A549 (cell line): ENCODE data around the gene CCNQ. TPM values are rescaled to one million over a fixed set of nuclear protein-coding genes. Genes with fewer than 3 reads are reported as not detected.

Source experiments
- ATAC-seq, 2 experiments: fragments of 200-7000 bp in 1 of 2; fragments of >200 bp in 1 of 2; cut with Nextera tagmentation in 1 of 2; cut with Tn5 transposase in 1 of 2; 3 replicates each; pipeline versions ENCODE4 v1.8.0 to v1.9.1; 2018 to 2020; ENCODE audit warnings: mild to moderate bottlenecking in 1 of 2, moderate library complexity in 1 of 2
- CTCF ChIA-PET: fragments of 300-600 bp; sonication (Branson Sonifier 250); formaldehyde crosslinking; extraction: SDS; loops from one replicate; lab custom pipeline; 2021; ENCODE audit warnings: antibody characterized with exemption, inconsistent platforms; lab: Yijun Ruan, JAX
- POLR2A ChIA-PET: fragments of 350-600 bp; formaldehyde crosslinking; extraction: SDS; loops from one replicate; lab custom pipeline; 2021; ENCODE audit warnings: antibody characterized with exemption, inconsistent platforms; lab: Yijun Ruan, JAX
- DNase-seq, 2 experiments: peaks; one replicate each; pipeline versions ENCODE4 v3.0.0 to v3.0.0-alpha.2; 2011 to 2016; ENCODE audit warnings: low read depth in 1 of 2, low spot score in 1 of 2
- FAIRE-seq: peaks from 2 replicates; lab custom pipeline; 2011; peaks lifted over from hg19 to GRCh38; lab: Jason Lieb, UNC
- H3K27ac ChIP-seq, 2 experiments: fragments of >200 bp; sonication (Bioruptor Twin); formaldehyde crosslinking; 3 replicates each; pipeline ENCODE4 v1.5.1; 2016 to 2017
- H3K4me1 ChIP-seq: fragments of >200 bp; sonication (Bioruptor Twin); formaldehyde crosslinking; 3 replicates; pipeline ENCODE4 v1.6.1; 2016
- H3K4me2 ChIP-seq: fragments of >200 bp; sonication (Bioruptor Twin); formaldehyde crosslinking; 3 replicates; pipeline ENCODE4 v1.6.1; 2016
- H3K4me3 ChIP-seq: fragments of >200 bp; sonication (Bioruptor Twin); formaldehyde crosslinking; 3 replicates; pipeline ENCODE4 v1.5.1; 2016
- H3K9me3 ChIP-seq: fragments of >200 bp; sonication (Bioruptor Twin); formaldehyde crosslinking; 3 replicates; pipeline ENCODE4 v1.6.1; 2016
- EP300 ChIP-seq, 2 experiments: fragments of >200 bp; sonication (Bioruptor Twin); formaldehyde crosslinking; IDR thresholded peaks; 2 replicates in 1 of 2; 3 replicates in 1 of 2; pipeline ENCODE4 v1.6.1; 2016 to 2017
- FOSB ChIP-seq: fragments of 250-450 bp; sonication (Bioruptor Pico); IDR thresholded peaks from 2 replicates; pipeline ENCODE4 v1.5.0; 2020; ENCODE audit warnings: mild to moderate bottlenecking, moderate library complexity
- GATA3 ChIP-seq: IDR thresholded peaks from 2 replicates; pipeline ENCODE4 v1.6.1; 2012; ENCODE audit warnings: borderline replicate concordance
- HOXB5 ChIP-seq: fragments of 250-450 bp; sonication (Bioruptor Pico); IDR thresholded peaks from 2 replicates; pipeline ENCODE4 v1.5.0; 2020; ENCODE audit warnings: mild to moderate bottlenecking, moderate library complexity
- MYC ChIP-seq: IDR thresholded peaks from 2 replicates; pipeline ENCODE4 v1.6.1; 2012; ENCODE audit warnings: mild to moderate bottlenecking, inconsistent platforms, low read length, improper control_type of control experiment, borderline replicate concordance
- POLR2AphosphoS2 ChIP-seq: conservative IDR thresholded peaks from 2 replicates; pipeline ENCODE4 v1.6.1; 2012; ENCODE audit warnings: low read length, improper control_type of control experiment, inconsistent platforms
- RARB ChIP-seq: fragments of 250-450 bp; sonication (Bioruptor Pico); IDR thresholded peaks from 2 replicates; pipeline ENCODE4 v1.8.0; 2021; ENCODE audit warnings: mild to moderate bottlenecking, moderate library complexity
- RCOR1 ChIP-seq: fragments of 150-350 bp; IDR thresholded peaks from 2 replicates; pipeline ENCODE4 v1.6.1; 2014; ENCODE audit warnings: antibody characterized with exemption, low read length, low read depth
- RNF2 ChIP-seq: fragments of 200-600 bp; sonication (generic); IDR thresholded peaks from 2 replicates; pipeline ENCODE4 v1.6.1; 2016; ENCODE audit warnings: low read depth, mild to moderate bottlenecking, antibody characterized with exemption, moderate library complexity, borderline replicate concordance
- TFCP2L1 ChIP-seq: fragments of 250-450 bp; sonication (Bioruptor Pico); IDR thresholded peaks from 2 replicates; pipeline ENCODE4 v1.5.0; 2021; ENCODE audit warnings: mild to moderate bottlenecking
- USF2 ChIP-seq: fragments of 450-650 bp; IDR thresholded peaks from 2 replicates; pipeline ENCODE4 v1.6.1; 2014; ENCODE audit warnings: antibody characterized with exemption
- ZC3H11A ChIP-seq: fragments of 450-650 bp; IDR thresholded peaks from 2 replicates; pipeline ENCODE4 v1.6.1; 2014; ENCODE audit warnings: antibody characterized with exemption, mild to moderate bottlenecking
- ZFP36 ChIP-seq: fragments of 450-650 bp; IDR thresholded peaks from 2 replicates; pipeline ENCODE4 v1.6.1; 2014; ENCODE audit warnings: borderline replicate concordance; ENCODE audit not compliant: partially characterized antibody
- ZNF302 ChIP-seq: fragments of 250-450 bp; sonication (Bioruptor Pico); IDR thresholded peaks from 2 replicates; pipeline ENCODE4 v1.9.0; 2021; ENCODE audit warnings: inconsistent platforms, mild to moderate bottlenecking, moderate library complexity
- WGBS: methylation state at CpG from one replicate; pipeline ENCODE4 v1.1.6; 2017; ENCODE audit errors: missing lambda C conversion rate; 5-methylcytosine and 5-hydroxymethylcytosine counted together
- polyA plus RNA-seq, 4 experiments: library from polyadenylated mRNA; depleted of rRNA in 3 of 4; stranded (reverse); fragments of >200 nt; fragmentation: RNase III in 1 of 4; extraction: RNeasy Plus Mini Kit Qiagen cat#74134 plus additional on column Dnase treatment in 1 of 4; gene quantifications; 2 replicates in 3 of 4; 3 replicates in 1 of 4; pipeline ENCODE4 v1.2.3, GENCODE V29; 2011 to 2017
- TF ChIP-seq, protein P1 (sequence below): IDR thresholded peaks from 2 replicates; pipeline ENCODE4 v1.6.1; 2012
- TF ChIP-seq, protein P2 (sequence below): fragments of 150-350 bp; IDR thresholded peaks from 2 replicates; pipeline ENCODE4 v1.6.1; 2014; ENCODE audit warnings: low read depth, mild to moderate bottlenecking, low read length
- TF ChIP-seq, protein P3 (sequence below): IDR thresholded peaks from 2 replicates; pipeline ENCODE4 v1.6.1; 2012
- TF ChIP-seq, protein P4 (sequence below): fragments of 250-450 bp; sonication (Bioruptor Pico); IDR thresholded peaks from 2 replicates; pipeline ENCODE4 v1.5.0; 2020; ENCODE audit warnings: low read depth, mild to moderate bottlenecking, moderate library complexity
- TF ChIP-seq, protein P5 (sequence below): IDR thresholded peaks from 2 replicates; pipeline ENCODE4 v1.6.1; 2012; ENCODE audit warnings: low read depth, borderline replicate concordance
- TF ChIP-seq, protein P6 (sequence below): fragments of >200 bp; sonication (Bioruptor Twin); formaldehyde crosslinking; IDR thresholded peaks from 2 replicates; pipeline ENCODE4 v1.6.1; 2016
- TF ChIP-seq, protein P7 (sequence below): fragments of >200 bp; sonication (Bioruptor Twin); formaldehyde crosslinking; IDR thresholded peaks from 3 replicates; pipeline ENCODE4 v1.6.1; 2016

Gene CCNQ
- polyA plus RNA-seq, 2 of the 4 experiments (the other 2 are of a cell fraction) = 25.6 to 32.0 TPM

GRCh38 chrX:153627675-153628111 lies 28.8 kb upstream of the CCNQ start:
- Histone ChIP-seq H3K4me2 (no peak overlapping the region), H3K9me3 (no peaks in the 10 kb centered on the region), H3K27ac (no peak overlapping the region), H3K4me1 (peaks cover 9% of the 10 kb centered on the region), H3K4me3 (no peak overlapping the region)
- TF ChIP-seq FOSB (CRISPR knock-in tag) = no peak
- no peak for TF ChIP-seq MYC
- TF ChIP-seq, protein P1, sequence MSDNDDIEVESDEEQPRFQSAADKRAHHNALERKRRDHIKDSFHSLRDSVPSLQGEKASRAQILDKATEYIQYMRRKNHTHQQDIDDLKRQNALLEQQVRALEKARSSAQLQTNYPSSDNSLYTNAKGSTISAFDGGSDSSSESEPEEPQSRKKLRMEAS = no peak
- TF ChIP-seq, protein P2, sequence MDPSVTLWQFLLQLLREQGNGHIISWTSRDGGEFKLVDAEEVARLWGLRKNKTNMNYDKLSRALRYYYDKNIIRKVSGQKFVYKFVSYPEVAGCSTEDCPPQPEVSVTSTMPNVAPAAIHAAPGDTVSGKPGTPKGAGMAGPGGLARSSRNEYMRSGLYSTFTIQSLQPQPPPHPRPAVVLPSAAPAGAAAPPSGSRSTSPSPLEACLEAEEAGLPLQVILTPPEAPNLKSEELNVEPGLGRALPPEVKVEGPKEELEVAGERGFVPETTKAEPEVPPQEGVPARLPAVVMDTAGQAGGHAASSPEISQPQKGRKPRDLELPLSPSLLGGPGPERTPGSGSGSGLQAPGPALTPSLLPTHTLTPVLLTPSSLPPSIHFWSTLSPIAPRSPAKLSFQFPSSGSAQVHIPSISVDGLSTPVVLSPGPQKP = no peak
- no peak for TF ChIP-seq RCOR1
- no peak for TF ChIP-seq ZC3H11A
- no peak for TF ChIP-seq POLR2AphosphoS2
- TF ChIP-seq HOXB5 = no peak
- TF ChIP-seq, protein P3, sequence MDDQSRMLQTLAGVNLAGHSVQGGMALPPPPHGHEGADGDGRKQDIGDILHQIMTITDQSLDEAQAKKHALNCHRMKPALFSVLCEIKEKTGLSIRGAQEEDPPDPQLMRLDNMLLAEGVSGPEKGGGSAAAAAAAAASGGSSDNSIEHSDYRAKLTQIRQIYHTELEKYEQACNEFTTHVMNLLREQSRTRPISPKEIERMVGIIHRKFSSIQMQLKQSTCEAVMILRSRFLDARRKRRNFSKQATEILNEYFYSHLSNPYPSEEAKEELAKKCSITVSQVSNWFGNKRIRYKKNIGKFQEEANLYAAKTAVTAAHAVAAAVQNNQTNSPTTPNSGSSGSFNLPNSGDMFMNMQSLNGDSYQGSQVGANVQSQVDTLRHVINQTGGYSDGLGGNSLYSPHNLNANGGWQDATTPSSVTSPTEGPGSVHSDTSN = no peak
- TF ChIP-seq, protein P4, sequence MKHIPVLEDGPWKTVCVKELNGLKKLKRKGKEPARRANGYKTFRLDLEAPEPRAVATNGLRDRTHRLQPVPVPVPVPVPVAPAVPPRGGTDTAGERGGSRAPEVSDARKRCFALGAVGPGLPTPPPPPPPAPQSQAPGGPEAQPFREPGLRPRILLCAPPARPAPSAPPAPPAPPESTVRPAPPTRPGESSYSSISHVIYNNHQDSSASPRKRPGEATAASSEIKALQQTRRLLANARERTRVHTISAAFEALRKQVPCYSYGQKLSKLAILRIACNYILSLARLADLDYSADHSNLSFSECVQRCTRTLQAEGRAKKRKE = no peak
- TF ChIP-seq TFCP2L1 (CRISPR knock-in tag) = no peak
- TF ChIP-seq, protein P5, sequence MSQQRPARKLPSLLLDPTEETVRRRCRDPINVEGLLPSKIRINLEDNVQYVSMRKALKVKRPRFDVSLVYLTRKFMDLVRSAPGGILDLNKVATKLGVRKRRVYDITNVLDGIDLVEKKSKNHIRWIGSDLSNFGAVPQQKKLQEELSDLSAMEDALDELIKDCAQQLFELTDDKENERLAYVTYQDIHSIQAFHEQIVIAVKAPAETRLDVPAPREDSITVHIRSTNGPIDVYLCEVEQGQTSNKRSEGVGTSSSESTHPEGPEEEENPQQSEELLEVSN = no peak
- TF ChIP-seq, protein P6, sequence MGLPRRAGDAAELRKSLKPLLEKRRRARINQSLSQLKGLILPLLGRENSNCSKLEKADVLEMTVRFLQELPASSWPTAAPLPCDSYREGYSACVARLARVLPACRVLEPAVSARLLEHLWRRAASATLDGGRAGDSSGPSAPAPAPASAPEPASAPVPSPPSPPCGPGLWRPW = no peak
- TF ChIP-seq ZNF302 (CRISPR knock-in tag) = no peak
- TF ChIP-seq EP300 (IDR thresholded peaks at IDR 0.05) = no peak
- TF ChIP-seq GATA3 = no peak
- TF ChIP-seq ZFP36 = no peak
- TF ChIP-seq RARB = no peak
- no peak for TF ChIP-seq USF2
- ATAC-seq (no peak), DNase-seq (no peak), FAIRE-seq (no peak)
- WGBS = 86% methylated on average over 9 of the region's 15 CpGs
- CTCF ChIA-PET = interaction anchor here (0.7 to 3.7 kb wide), 4 partner anchors 18 to 40 kb away, joined by 3 to 18 read pairs (median 4); partner anchors contain the start of gene DUSP9
- POLR2A ChIA-PET = no interaction called here

DNA sequence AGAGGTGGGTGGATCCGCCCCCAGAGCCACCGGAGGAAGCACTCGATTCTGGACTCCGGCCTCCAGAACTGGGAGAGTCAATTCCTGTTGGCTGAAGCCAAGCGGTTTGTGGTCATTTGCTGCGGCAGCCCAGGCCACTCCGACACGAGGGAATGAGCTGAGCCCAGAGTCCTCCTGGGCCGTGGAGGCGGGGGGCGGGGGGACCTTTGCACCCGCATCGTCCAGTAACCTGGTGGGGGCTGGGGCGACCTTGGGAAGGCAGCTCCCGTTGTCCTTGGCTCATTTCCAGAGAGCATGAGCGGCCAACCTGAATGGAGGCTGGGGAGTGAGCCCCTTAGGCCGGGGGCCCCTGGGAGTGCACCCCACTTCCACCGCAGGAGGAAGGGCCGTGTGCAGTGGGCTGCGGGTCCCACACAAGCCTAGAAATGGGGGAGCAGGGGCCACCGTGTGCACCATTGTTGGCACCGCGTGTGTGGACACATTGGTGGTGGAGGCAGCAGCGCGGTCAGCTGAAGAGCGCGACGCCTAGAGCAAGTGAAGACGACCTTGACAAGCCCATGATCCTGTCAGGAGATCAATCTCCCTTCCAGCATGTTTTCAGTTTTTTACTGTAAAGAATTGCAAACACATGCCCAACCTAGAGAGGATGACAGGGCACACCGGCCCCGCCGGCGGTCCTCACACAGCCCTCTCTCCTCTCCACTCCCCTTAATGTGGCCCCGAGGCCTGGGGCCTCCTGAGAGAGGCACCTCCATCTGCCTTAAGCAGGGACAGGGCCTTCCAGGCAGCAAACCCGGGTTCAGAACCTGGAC lies 28.1 kb upstream of the CCNQ start:
- Histone ChIP-seq H3K4me1 (peaks cover 14% of the 10 kb centered on the region), H3K27ac (no peak overlapping the region), H3K9me3 (no peaks in the 10 kb centered on the region), H3K4me2 (no peak overlapping the region), H3K4me3 (no peak overlapping the region)
- ATAC-seq (no peak), DNase-seq (no peak), FAIRE-seq (no peak)
- ChIA-PET CTCF (interaction anchor here (1.1 to 10.1 kb wide), 4 partner anchors 10 to 40 kb away, joined by 5 to 43 read pairs (median 18); partner anchors contain the start of gene DUSP9), POLR2A (no interaction called here)
- TF ChIP-seq RNF2 (no peak), MYC (no peak)
- TF ChIP-seq, protein P7, sequence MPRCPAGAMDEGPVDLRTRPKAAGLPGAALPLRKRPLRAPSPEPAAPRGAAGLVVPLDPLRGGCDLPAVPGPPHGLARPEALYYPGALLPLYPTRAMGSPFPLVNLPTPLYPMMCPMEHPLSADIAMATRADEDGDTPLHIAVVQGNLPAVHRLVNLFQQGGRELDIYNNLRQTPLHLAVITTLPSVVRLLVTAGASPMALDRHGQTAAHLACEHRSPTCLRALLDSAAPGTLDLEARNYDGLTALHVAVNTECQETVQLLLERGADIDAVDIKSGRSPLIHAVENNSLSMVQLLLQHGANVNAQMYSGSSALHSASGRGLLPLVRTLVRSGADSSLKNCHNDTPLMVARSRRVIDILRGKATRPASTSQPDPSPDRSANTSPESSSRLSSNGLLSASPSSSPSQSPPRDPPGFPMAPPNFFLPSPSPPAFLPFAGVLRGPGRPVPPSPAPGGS = no peak
- 85% methylated on average over 23 of the region's 35 CpGs for WGBS
